DND-41 (cell line): ENCODE results near the gene EXOC3.

Experiments used
- EZH2 ChIP-seq: IDR thresholded peaks from 3 replicates; pipeline ENCODE4 v1.6.1; 2012; ENCODE audit warnings: borderline replicate concordance, low read depth, mild to moderate bottlenecking, moderate library complexity, low read length, inconsistent platforms; ENCODE audit not compliant: severe bottlenecking
- TF ChIP-seq, protein P1 (sequence below): IDR thresholded peaks from 2 replicates; pipeline ENCODE4 v1.5.1; 2012; ENCODE audit warnings: borderline replicate concordance, low read length, moderate library complexity, mild to moderate bottlenecking; ENCODE audit not compliant: poor library complexity, severe bottlenecking; ENCODE audit errors: extremely low read depth

GRCh38 chr5:427415-428087 lies 15.4 kb upstream of the EXOC3 start:
- no peak for TF ChIP-seq EZH2
- TF ChIP-seq, protein P1, sequence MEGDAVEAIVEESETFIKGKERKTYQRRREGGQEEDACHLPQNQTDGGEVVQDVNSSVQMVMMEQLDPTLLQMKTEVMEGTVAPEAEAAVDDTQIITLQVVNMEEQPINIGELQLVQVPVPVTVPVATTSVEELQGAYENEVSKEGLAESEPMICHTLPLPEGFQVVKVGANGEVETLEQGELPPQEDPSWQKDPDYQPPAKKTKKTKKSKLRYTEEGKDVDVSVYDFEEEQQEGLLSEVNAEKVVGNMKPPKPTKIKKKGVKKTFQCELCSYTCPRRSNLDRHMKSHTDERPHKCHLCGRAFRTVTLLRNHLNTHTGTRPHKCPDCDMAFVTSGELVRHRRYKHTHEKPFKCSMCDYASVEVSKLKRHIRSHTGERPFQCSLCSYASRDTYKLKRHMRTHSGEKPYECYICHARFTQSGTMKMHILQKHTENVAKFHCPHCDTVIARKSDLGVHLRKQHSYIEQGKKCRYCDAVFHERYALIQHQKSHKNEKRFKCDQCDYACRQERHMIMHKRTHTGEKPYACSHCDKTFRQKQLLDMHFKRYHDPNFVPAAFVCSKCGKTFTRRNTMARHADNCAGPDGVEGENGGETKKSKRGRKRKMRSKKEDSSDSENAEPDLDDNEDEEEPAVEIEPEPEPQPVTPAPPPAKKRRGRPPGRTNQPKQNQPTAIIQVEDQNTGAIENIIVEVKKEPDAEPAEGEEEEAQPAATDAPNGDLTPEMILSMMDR, result no peak
